ENCODE results near the gene ZNF536. TPM values are rescaled to one million over a fixed set of nuclear protein-coding genes. Genes with fewer than 3 reads are reported as not detected.

ZNF536 gene
- total and polyA plus RNA-seq, 9 of the 15 experiments (the other 6 are each of a cell fraction or from before 2014, with no cell fraction given), result not detected

- in situ Hi-C loops (cut with MboI), result no loop called here
- Histone ChIP-seq H3K4me1 (replicated peaks in 1 of 2; ENCODE audit: control insufficient read depth in 2 of 2, insufficient read depth in 2 of 2, low read length in 2 of 2) (no peaks in the 10 kb centered on the region), H3K79me2 (ENCODE audit: control insufficient read depth, insufficient read depth, low read length) (no peaks in the 10 kb centered on the region), H3K27me3 (ENCODE audit: control insufficient read depth in 2 of 2, insufficient read depth in 2 of 2, low read length in 2 of 2) (peaks cover 2 to 36% of the 10 kb centered on the region in 2 experiments; a peak in 1 of 5 replicates), H3K36me3 (ENCODE audit: control insufficient read depth, insufficient read depth, low read length) (no peaks in the 10 kb centered on the region), H3K4me3 (no peak overlapping the region), H3K9me1 (ENCODE audit: control insufficient read depth, insufficient read depth, low read length) (no peaks in the 10 kb centered on the region), H3K4me2 (ENCODE audit: insufficient read depth, low read length) (no peak overlapping the region), H4K20me1 (replicated peaks; ENCODE audit: control insufficient read depth, insufficient read depth, low read length) (no peaks in the 10 kb centered on the region), H3K9me3 (replicated peaks; ENCODE audit: control insufficient read depth, insufficient read depth, low read depth, low read length) (no peaks in the 10 kb centered on the region), H3K9ac (ENCODE audit: insufficient read depth in 1 of 2, low read depth in 2 of 2, low read length in 2 of 2) (no peak overlapping the region), H3K27ac (ENCODE audit: extremely low read depth, low read depth, low read length) (no peak overlapping the region), H2AFZ (ENCODE audit: low read depth, low read length) (no peak overlapping the region)
- DNase-seq (ENCODE audit: extremely low read depth in 1 of 4, low spot score in 3 of 4) (no peak), ATAC-seq (no peak), FAIRE-seq (no peak)
- BruUV-seq (replicated peaks), result no TSS peak
- no peak for TF ChIP-seq ARNT (IDR thresholded peaks at IDR 0.05)
- TF ChIP-seq TEAD4 (IDR thresholded peaks at IDR 0.05; ENCODE audit: low read length), result no peak
- no peak for TF ChIP-seq TEAD4 (CRISPR knock-in tag; IDR thresholded peaks at IDR 0.05; ENCODE audit: borderline replicate concordance)
- TF ChIP-seq ZC3H11A (IDR thresholded peaks at IDR 0.05; ENCODE audit: low read depth, low read length), result no peak
- TF ChIP-seq PHTF2 (CRISPR knock-in tag; IDR thresholded peaks at IDR 0.05), result no peak
- no peak for TF ChIP-seq SMARCC2 (IDR thresholded peaks at IDR 0.05; ENCODE audit: low read depth)
- TF ChIP-seq ZNF239 (CRISPR knock-in tag; IDR thresholded peaks at IDR 0.05), result no peak
- TF ChIP-seq ELK3 (CRISPR knock-in tag; IDR thresholded peaks at IDR 0.05), result no peak
- TF ChIP-seq, protein P1, sequence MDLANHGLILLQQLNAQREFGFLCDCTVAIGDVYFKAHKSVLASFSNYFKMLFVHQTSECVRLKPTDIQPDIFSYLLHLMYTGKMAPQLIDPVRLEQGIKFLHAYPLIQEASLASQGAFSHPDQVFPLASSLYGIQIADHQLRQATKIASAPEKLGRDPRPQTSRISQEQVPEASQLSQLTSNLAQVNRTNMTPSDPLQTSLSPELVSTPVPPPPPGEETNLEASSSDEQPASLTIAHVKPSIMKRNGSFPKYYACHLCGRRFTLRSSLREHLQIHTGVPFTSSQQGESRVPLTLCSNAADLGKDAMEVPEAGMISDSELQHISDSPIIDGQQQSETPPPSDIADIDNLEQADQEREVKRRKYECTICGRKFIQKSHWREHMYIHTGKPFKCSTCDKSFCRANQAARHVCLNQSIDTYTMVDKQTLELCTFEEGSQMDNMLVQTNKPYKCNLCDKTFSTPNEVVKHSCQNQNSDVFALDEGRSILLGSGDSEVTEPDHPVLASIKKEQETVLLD (IDR thresholded peaks at IDR 0.05), result no peak
- TF ChIP-seq PCBP2 (IDR thresholded peaks at IDR 0.05; ENCODE audit: low read depth, low read length, poor library complexity, severe bottlenecking), result no peak
- no peak for TF ChIP-seq NCOA2 (IDR thresholded peaks at IDR 0.05; ENCODE audit: partially characterized antibody in 2 of 2)
- TF ChIP-seq ETV1 (tag; conservative IDR thresholded peaks at IDR 0.05; ENCODE audit: low read depth), result no peak
- no peak for TF ChIP-seq HDAC1 (IDR thresholded peaks at IDR 0.05)
- TF ChIP-seq, protein P2, sequence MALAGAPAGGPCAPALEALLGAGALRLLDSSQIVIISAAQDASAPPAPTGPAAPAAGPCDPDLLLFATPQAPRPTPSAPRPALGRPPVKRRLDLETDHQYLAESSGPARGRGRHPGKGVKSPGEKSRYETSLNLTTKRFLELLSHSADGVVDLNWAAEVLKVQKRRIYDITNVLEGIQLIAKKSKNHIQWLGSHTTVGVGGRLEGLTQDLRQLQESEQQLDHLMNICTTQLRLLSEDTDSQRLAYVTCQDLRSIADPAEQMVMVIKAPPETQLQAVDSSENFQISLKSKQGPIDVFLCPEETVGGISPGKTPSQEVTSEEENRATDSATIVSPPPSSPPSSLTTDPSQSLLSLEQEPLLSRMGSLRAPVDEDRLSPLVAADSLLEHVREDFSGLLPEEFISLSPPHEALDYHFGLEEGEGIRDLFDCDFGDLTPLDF (CRISPR knock-in tag; IDR thresholded peaks at IDR 0.05), result no peak
- no peak for TF ChIP-seq THRA (IDR thresholded peaks at IDR 0.05)
- no peak for TF ChIP-seq CSDE1 (IDR thresholded peaks at IDR 0.05)
- TF ChIP-seq KDM2B (CRISPR knock-in tag; IDR thresholded peaks at IDR 0.05), result no peak
- no peak for TF ChIP-seq CHD2 (IDR thresholded peaks at IDR 0.05; ENCODE audit: low read depth, low read length)
- no peak for TF ChIP-seq RAD21 (CRISPR knock-in tag; conservative IDR thresholded peaks at IDR 0.05 in 1 of 2, IDR thresholded peaks at IDR 0.05 in 1 of 2)
- TF ChIP-seq ZNF217 (CRISPR knock-in tag; IDR thresholded peaks at IDR 0.05), result no peak
- WGBS (ENCODE audit: insufficient coverage, low coverage, missing lambda C conversion rate), result 0% methylated on average over 8 of the region's 8 CpGs
- intact Hi-C loops (cut with micrococcal nuclease), result no loop called here
- ChIA-PET POLR2A (no interaction called here), CTCF (ENCODE audit: low intra/inter-chr PET ratio) (no interaction called here)
These were observed 190.8 kb downstream of the ZNF536 start for GRCh38 chr19:30562981-30563380.
